22Rv1 (cell line): ENCODE results near the gene MATN4.

Experiments
- ZFX ChIP-seq: fragments of 450-650 bp; IDR thresholded peaks from 2 replicates; pipeline ENCODE4 v1.6.1; 2017; ENCODE audit warnings: antibody characterized with exemption, borderline replicate concordance
- TF ChIP-seq, protein P1 (sequence below): fragments of 450-650 bp; IDR thresholded peaks from 2 replicates; pipeline ENCODE4 v1.5.1; 2017; ENCODE audit warnings: mild to moderate bottlenecking

DNA sequence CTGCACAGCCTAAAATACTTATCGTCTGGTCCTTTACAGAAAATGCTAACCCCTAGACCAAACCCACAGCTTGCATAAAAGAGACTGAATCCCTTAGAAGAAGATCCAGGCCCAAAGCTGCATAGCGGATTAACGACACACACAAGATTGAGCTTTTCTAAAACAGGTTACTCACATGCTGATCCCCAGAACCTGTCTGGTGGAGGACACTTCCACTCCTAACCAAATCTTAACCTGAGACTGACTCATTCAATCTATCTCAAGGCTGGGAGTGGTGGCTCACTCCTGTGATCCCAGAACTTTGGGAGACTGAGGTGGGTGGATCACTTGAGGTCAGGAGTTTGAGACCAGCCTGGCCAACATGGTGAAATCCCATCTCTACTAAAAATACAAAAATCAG, 50.9 kb downstream of the MATN4 start:
- TF ChIP-seq, protein P1, sequence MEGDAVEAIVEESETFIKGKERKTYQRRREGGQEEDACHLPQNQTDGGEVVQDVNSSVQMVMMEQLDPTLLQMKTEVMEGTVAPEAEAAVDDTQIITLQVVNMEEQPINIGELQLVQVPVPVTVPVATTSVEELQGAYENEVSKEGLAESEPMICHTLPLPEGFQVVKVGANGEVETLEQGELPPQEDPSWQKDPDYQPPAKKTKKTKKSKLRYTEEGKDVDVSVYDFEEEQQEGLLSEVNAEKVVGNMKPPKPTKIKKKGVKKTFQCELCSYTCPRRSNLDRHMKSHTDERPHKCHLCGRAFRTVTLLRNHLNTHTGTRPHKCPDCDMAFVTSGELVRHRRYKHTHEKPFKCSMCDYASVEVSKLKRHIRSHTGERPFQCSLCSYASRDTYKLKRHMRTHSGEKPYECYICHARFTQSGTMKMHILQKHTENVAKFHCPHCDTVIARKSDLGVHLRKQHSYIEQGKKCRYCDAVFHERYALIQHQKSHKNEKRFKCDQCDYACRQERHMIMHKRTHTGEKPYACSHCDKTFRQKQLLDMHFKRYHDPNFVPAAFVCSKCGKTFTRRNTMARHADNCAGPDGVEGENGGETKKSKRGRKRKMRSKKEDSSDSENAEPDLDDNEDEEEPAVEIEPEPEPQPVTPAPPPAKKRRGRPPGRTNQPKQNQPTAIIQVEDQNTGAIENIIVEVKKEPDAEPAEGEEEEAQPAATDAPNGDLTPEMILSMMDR = no peak
- TF ChIP-seq ZFX = no peak
